GM21381 (cell line): ENCODE data around the gene PANX2.
"Not testable (repeated sequence)": the region's sequence is repeated elsewhere in the genome, so short reads cannot be mapped to it uniquely, and the experiment has no call there.

Experiments
- ATAC-seq: cut with Tn5 transposase; IDR thresholded peaks from one replicate; pipeline ENCODE4 v1.9.1; 2021; ENCODE audit warnings: mild to moderate bottlenecking, moderate library complexity; ENCODE audit not compliant: unreplicated experiment

PANX2 gene

DNA sequence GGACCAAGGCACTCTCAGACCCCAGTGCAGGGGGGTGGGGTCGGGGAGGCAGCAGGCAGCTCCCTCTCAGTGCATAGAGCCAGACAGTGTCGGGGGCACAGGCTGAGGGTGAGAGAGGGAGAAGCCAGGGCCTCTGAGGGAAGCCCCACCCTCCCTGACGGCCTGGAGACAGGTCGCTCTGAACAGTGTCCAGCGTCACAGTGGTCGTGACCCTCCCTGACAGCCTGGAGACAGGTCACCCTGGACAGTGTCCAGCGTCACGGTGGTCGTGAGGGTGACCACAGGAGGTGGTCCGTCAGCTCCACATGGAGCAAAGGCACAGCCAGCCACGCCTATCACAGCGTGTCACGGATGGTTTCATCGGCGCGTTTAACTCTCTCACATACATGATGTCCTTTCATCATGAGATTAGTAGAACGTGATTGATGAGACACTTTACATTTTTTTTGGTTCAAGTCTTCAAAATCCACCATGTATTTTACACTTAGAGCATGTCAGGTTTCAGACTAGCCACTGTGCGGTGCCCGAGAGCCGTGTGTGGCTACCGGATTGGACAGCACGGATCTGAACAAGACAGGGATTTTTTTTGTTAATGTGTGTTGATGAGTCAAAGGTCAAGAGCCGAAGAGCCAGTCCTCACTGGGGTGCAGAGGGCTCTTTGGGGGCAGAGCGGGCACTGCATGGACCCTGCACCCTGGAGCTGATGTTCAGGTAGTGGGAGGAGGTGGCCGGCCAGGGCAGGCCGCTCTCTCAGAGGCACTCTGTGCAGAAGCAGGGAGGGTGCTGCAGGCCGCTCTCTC, 23.9 kb upstream of the PANX2 start:
- ATAC-seq: no peak

- not testable (repeated sequence) for ATAC-seq
Measured at GRCh38 chr22:50147258-50148165, 23.0 kb upstream of the PANX2 start.

GRCh38 chr22:50148166-50148500, 22.4 kb upstream of the PANX2 start:
- no peak for ATAC-seq

DNA sequence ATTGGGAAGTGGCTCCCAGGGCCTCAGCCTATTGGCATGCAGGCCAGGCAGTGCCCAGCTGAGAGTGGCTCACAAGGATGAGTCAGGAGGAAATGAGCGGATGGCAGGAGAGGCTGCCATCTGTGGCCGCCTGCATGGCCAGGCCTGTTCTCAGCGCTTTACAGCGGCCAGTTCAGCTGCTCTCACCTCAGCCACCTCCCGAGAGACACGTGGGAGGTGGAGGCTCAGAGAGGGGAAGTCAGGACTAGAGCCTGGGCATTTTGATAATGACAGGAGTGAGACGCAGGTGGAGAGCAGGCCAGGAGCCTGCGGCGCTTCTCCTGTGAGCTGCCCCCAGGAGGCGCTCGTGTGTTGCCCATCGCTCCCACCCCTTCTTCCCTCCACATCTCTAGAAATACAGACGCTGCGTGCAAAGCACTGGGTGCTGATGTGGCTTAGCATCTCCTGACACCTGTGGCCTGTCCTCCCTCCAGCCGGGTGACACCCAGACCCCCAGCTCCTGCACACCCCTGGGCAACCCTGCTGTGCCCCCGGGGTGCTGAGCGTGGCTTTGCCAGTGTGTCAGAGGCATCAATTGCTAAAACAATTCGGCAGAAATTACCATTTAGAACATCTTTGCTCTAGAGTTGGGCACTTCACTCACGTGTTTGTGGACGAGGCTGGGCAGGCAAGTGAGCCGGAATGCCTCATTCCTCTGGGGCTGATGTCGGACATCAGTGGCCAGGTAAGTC, 21.4 kb upstream of the PANX2 start:
- no peak for ATAC-seq

- ATAC-seq: no peak
Measured at GRCh38 chr22:50150161-50151129, 20.1 kb upstream of the PANX2 start.

- no peak for ATAC-seq
Measured at GRCh38 chr22:50151571-50152537, 18.7 kb upstream of the PANX2 start.

- no peak for ATAC-seq
Measured at GRCh38 chr22:50153056-50153755, 17.3 kb upstream of the PANX2 start.

DNA sequence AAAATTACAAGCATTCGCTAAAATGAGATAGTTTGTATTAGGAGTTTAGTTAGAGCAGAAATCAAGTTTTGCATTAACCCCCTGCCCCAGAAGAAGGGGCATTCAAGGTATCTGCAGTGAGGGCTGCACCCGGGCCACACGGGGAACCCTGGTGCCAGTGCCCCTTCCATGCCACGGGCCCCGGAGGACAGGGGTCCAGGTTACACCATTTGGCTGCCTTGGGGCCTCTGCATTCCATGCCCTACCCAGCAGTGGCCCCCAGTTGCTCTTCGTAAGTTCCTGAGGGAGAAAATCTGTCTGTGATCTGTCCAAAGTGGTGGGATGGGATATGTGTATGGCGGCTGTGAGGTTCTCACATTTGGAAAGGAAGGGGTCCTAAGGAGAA, 16.8 kb upstream of the PANX2 start:
- no peak for ATAC-seq

DNA sequence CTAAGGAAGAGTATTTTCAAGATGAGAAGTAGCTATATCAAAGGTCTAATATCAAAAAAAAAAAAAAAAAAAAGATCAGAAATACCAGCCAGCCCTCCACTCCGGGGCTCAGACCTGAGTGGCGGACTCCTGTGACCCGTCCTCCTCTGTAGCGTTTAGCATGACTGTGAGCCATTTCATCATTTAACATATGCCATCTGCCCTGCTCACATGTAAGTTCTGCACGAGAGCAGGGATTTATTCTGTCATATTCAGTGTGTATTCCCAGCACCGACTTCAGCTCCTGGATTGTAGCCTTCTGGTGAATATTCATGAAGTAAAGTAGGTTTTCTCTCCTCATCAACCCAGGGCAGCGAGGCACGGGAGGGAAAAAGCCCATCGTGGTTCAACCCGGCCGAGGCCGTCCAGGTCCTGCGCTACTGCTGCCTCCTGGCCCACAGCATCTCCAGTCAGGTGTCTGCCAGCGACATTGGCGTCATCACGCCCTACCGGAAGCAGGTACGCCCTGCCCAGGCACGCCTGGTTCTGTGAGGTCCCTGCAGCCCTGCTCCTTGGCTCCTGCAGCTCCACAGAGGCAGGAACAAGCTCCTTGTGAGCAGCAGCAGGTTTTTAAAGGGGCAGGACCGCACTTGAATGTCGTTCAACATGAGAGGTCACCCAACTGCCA, 12.7 kb upstream of the PANX2 start:
- no peak for ATAC-seq

DNA sequence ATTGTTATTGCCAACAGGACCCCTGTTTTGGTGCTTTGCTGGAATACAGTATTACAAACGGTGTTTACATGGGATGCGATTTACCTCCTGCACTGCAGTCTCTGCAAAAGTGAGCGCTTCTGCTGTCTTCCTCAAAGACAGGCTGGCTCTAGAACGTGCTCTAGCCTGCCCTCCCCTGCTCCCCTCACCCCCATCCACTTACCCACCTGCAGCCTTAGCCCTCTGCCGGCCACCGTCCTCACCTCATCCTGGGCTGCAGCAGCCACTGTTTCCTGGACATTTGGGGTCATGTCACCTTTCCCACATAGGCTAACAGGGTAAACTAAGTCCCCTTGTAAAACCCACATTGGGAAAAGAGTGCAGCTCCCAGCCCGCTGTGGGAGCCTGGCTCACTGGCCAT, 9.6 kb upstream of the PANX2 start:
- ATAC-seq: no peak

DNA sequence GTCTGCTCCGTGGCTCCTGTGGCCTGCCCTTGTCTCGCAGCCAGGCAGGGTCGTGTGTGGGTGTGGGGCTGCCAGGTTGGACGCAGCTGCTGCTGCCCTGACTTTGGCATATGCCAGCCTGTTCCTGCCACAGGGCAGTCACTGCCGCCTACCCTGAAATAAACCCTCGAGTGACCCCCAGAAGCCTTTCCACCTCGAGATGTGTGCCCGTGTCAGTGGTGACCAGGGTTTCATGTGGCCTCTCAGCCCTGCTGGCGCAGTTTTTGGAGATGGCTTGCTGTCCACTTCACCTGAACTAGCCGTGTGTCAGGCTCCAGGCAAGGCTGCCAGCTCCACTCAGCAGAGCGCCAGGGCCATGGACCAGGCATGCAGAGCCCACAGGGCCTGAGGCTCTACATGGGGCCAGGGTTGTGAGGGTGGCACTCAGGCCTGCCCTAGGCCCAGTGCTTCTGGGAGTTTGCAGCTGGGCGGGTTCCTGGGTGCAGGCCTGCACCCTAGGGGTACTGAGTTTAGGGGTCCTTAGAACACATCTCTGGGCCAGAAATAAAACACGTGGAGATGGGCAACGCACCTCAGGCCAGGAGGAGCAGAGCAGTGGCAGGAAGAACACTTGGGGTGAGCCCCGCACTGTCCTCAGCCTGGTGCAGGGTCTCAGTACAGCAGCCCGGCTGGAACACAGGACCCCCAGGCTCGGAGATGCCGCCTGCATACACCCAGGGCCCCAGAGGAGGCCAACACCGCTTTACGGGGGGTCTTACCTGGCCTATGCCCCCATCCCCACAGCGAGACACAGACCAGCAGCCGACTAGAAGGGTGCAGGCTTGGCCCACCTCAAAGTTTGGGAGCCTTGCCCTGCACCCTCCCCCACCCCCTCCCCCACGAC, 8.8 kb upstream of the PANX2 start:
- no peak for ATAC-seq

DNA sequence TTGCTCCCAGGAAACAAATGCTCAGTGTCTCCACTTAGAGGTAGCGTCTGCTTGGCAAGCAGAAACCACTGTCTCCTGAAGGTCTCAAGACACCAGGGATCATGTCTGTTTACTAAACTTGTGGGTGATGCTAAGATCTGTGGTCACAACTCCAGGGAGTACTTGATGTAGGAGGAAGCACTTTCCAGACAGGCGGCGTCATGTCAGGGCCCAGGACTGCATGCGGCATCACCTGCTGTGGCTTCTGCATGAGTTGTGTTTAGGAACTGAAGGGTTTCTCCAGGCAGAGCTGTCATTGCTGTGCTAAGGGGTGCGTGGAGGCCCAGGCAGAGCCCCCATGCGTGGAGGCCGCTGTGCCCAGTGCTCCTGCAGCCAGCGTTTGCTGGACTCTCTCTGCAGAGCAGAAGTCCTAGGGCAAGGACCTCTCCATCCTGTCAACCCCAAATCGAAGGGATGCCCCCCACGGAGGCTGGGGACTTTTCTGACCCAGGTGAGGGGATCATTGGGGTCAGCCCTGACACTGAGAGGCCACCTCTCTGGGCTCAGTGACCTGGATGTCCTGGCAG, 8.1 kb upstream of the PANX2 start:
- no peak for ATAC-seq

DNA sequence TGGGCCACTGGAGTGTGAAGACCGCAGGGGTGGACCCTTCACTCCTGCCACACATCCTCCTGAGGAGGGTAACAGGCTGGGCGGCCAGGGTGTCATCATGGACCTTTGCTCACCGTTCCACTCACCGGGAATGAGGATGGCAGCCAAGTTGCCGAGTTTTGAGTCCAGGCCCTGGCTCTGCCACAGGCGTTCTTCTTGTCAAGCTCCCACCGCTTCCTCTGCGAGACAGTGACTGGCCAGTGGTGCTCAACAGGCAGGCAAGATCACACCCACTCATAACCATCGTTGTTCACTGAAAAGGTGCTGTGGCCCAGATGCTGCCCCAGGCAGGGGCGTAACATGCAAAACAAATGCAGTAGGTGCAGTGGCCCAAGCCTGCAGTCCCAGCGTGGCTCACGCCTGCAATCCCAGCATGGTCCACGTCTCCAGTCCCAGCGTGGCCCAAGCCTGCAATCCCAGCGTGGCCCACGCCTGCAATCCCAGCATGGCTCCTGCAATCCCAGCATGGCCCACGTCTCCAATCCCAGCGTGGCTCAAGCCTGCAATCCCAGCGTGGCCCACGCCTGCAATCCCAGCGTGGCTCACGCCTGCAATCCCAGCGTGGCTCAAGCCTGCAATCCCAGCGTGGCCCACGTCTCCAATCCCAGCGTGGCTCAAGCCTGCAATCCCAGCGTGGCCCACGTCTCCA, 5.0 kb upstream of the PANX2 start:
- ATAC-seq: no peak

- no peak for ATAC-seq
Measured at GRCh38 chr22:50167689-50168489, 2.6 kb upstream of the PANX2 start.

DNA sequence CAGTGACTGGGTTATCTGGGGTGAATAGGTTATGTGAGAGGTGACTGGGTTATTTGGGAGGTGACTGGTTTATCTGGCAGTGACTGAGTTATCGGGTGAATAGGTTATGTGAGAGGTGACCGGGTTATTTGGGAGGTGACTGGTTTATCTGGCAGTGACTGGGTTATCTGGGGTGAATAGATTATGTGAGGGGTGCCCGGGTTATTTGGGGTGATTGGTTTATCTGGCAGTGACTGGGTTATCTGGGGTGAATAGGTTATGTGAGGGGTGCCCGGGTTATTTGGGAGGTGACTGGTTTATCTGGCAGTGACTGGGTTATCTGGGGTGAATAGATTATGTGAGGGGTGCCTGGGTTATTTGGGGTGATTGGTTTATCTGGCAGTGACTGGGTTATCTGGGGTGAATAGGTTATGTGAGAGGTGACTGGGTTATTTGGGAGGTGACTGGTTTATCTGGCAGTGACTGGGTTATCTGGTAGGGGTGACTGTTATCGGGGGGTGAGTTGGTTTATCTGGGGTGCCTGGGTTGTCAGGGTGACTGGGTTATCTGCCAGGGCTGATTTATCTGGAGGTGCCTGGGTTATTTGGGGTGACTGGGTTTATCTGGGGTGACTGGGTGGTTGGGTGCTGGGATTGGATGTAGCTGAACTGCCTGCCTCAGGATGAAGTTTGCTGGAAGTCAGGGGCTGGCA, 1.9 kb upstream of the PANX2 start:
- ATAC-seq: not testable (repeated sequence)
